Fibroblast of skin of back (primary cell): ENCODE data around the gene LINC00632. TPM values are rescaled to one million over a fixed set of nuclear protein-coding genes. Genes with fewer than 3 reads are reported as not detected.

Experiments used
- DNase-seq: peaks from one replicate; pipeline ENCODE4 v3.0.0-alpha.2; 2013
- polyA plus RNA-seq, 2 experiments: library from polyadenylated mRNA; unstranded; fragments of 120-200 nt; gene quantifications; one replicate each; pipeline ENCODE4 v1.2.1, GENCODE V29; 2013; ENCODE audit not compliant: insufficient read length in 2 of 2

LINC00632 gene
- 8.4 TPM for polyA plus RNA-seq (2013, experiment 1 of 2; ENCODE audit: insufficient read length)
- 12.0 TPM for polyA plus RNA-seq (2013, experiment 2 of 2; ENCODE audit: insufficient read length)

DNA sequence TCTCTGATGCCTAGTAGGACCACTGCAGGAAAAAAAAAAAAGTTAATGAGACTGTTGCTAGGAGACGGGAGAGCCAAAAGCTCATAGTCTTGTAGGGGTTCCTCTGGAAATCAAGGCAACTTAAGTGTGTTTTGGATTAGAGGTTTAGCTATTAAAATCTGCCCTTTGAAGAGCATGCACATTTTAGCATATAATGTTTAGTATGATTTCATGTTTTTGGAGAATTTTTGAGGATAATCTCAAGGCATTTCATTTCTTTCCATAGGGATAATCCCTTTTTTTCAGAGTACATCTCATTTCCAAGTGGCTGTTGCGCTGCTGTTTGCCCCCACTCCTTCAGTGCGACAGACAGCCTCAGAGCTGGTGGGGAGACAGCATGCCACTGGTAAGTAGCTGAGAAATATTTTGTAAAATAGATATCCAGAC, at the start of gene LINC00632:
Gene LINC00632 (plus strand): TSS at position 339 of the 426 bp plus-strand sequence.
- DNase-seq, result no peak

DNA sequence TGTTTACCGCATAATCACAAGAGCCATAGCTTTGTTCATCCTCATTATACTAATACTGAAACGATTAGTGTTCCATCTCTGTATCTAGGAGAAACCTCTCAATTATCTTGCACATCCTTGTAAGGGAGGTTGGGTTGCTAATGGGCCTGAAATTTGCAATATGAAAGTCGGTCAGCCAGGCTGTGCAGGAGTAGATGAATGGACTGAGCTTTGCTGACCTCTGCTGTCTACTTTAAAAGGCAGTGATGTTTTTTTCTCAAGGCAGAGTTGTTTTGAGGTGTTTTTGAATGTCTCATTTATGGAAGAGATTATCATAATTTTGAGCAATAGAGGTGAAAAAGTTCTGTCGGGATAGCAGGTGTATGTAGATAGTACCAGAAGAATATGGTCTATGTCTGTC, 47.9 kb upstream of the LINC00632 start:
- DNase-seq, result peak; percentile 0

DNA sequence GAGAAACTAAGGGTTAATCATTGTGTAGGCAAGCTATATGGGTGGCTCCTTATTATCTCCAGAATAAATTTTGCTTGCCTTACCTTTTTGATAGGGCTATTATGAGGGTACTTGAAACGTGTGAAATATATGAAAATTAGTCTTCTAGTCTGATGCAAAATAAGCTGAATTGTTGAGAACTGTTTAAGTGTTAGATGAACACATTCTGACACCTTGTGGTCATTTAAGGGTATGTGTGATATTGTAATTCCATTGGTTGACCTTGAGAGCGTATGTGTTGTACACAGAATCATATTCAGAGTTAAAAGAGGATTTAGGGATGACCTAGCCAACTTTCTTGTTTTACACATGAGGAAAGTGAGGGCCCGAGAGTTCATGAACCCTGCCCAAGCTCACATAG, 44.6 kb upstream of the LINC00632 start:
- DNase-seq, result peak; percentile 29

GRCh38 chrX:140672840-140673731, 36.5 kb upstream of the LINC00632 start:
- no peak for DNase-seq

DNA sequence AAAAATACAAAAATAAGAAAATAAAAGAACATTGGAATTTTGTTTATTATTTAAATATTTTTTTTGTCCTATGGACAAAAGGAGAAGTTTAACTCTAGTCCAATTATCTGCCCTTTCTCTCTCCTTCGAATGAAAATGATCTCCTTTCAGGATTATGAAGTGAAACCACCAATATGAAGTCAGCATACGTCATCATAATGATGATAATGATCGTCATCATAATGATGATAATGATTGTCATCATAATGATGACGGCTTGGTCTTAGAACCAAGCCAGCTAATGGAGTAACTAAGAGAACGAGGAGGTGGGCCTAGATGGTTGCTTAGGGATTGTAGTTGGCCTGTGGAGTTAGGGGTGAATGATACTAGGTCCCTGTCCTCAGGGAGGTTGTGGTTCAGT, 21.9 kb upstream of the LINC00632 start:
- no peak for DNase-seq

- peak; percentile 50 for DNase-seq
Observed at GRCh38 chrX:140691596-140691995, 18.0 kb upstream of the LINC00632 start.

- DNase-seq, result no peak
Observed at GRCh38 chrX:140697618-140698017, 11.9 kb upstream of the LINC00632 start.

DNA sequence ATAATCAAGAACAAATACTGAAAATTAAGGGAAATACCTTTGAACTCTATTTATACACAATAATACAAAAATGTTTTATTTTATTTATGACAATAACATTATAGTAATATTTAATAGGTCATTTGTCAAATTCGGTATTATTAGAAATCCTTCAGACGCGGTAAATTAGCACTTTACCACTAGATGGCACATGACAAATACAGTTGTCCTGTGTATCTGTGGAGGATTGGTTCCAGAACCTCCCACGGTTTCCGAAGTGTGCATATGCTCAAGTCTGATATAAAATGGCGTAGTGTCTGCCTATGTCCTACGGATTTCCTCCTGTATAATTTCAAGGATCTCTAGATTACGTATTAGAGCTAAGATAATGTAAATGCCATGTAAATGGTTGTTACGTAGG, 8.1 kb upstream of the LINC00632 start:
- peak; percentile 35 for DNase-seq

GRCh38 chrX:140710710-140711109, 1.2 kb downstream of the LINC00632 start:
- no peak for DNase-seq

- no peak for DNase-seq
Observed at GRCh38 chrX:140711894-140712293, 2.3 kb downstream of the LINC00632 start.

DNA sequence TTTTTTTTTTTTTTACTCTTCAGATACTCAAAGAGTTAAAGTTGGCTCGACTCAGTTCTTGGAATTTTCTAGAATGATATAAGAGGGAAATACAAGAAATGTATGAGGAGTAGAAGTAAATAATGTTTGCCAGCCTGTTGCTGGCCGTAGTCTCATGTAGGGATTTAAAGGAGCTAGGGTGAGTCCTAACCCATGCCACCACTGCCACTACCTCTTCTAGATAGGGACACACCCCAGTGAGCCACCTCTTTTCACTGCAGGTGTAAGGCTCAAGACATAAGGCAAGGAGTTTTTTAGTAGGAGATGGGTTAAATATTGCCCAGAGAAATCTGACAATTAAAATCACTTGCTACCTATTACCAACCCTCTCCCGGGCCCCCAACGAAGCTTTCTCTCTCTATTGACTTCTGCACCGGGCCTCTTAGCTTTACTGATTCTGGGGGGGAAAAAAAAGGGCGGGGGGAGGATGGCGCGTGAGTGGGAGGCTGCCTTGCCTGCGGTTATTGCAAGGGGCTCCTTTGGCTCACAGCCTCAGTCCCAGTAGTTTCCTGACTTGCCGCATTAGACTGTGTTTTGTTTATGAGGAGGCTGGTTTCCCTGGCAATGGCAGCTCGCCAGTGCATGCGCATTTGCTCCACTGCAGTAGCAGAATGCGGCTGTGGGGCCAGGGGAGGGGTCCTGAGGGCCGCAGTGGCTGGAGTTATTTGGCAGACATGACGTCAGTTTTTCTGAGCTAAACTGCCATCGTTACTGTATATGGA, 3.0 kb downstream of the LINC00632 start:
- DNase-seq, result peak; percentile 67

- DNase-seq, result no peak
Observed at GRCh38 chrX:140713174-140713539, 3.6 kb downstream of the LINC00632 start.

DNA sequence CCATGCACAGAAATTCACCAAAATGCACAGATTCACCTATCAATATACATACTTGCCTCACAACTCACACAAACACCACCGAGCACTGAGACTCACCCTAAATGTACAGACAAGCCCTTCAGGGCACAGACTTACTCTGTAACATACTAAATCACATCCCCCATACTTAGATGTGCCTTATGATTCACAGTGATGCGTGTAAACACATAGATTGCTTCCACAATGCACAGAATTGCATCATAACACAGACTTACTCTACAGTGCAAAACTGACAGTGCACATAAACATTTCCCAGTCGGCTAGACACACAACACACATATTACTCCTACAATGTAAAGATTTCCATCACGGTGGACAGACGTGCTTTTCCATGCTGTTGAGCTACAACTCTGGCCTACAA, 6.2 kb downstream of the LINC00632 start:
- DNase-seq, result peak; percentile 8

- peak; percentile 20 for DNase-seq
Observed at GRCh38 chrX:140723121-140723715, 13.7 kb downstream of the LINC00632 start.

DNA sequence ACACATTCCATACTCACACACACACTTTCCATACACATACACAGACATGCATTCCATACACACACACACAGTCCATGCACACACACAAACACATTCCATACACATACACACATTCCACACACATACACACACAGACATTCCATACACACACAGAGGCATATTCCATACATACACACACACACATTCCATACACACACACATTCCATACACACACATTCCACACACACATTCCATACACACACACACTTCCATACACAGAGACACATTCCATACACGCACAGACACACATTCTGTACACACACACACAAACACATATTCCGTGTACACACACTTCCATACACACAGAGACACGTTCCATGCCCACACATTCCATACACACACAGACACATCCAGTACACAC, 14.8 kb downstream of the LINC00632 start:
- DNase-seq, result no peak

GRCh38 chrX:140724736-140725135, 15.2 kb downstream of the LINC00632 start:
- DNase-seq, result peak; percentile 21

GRCh38 chrX:140725500-140725899, 15.9 kb downstream of the LINC00632 start:
- no peak for DNase-seq

GRCh38 chrX:140733766-140734342, 24.3 kb downstream of the LINC00632 start:
- peak; percentile 42 for DNase-seq

DNA sequence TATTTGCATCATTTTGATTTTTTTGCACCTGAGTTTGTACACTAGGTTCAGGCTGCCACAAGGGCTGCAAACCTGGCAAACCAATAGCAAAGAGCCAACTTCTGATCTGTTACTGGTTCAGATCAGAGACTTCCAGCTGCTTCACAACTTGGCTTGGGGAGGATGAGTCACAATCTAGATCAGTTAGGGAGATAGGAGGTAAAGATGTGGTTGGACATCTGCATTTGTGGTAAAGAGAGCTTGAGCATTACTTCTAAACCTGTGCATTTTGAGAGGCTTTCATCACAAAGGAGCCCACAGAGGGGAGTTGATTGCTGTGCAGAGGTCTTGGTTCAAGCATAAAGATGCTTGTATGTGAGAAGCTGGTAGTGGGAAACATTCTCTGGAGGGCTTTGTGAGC, 34.5 kb downstream of the LINC00632 start:
- no peak for DNase-seq

DNA sequence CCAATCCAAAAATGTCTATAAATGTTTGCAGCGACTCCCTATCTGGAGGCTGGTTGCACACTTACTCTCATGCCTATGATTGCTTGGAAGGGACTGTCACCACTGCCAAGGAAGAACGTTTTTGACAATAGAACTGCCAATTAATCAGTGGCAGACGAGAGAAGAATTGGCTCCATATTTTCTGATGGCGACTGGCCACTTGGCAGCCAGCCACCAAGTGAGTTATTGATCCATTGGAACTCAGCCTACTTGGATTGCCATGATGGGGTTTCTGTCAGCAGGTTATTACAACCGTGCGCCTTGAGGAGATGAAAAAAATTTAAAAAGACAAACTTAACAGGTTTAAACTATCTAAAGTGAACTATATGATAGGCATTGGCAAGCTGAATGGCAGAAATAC, 47.4 kb downstream of the LINC00632 start:
- no peak for DNase-seq

GRCh38 chrX:140762061-140762460, 52.5 kb downstream of the LINC00632 start:
- peak; percentile 66 for DNase-seq

- DNase-seq, result peak; percentile 82
Observed at GRCh38 chrX:140764401-140764919, 54.9 kb downstream of the LINC00632 start.
